K562 (cell line): ENCODE data around the gene MARVELD1. TPM values are rescaled to one million over a fixed set of nuclear protein-coding genes. Genes with fewer than 3 reads are reported as not detected.

ENCODE experiments used
- ETS1 ChIP-seq: conservative IDR thresholded peaks from 2 replicates; pipeline ENCODE4 v1.6.1; 2011; ENCODE audit warnings: low read depth, mild to moderate bottlenecking, low read length; ENCODE audit not compliant: control insufficient read depth
- GATAD2B ChIP-seq: fragments of 450-650 bp; IDR thresholded peaks from 2 replicates; pipeline ENCODE4 v1.6.1; 2017; ENCODE audit warnings: mild to moderate bottlenecking, borderline replicate concordance
- KLF10 ChIP-seq: fragments of 250-450 bp; sonication (Bioruptor Pico); IDR thresholded peaks from 2 replicates; pipeline ENCODE4 v1.6.1; 2021; ENCODE audit warnings: matching md5 sums
- NFIC ChIP-seq: fragments of 450-650 bp; IDR thresholded peaks from 2 replicates; pipeline ENCODE4 v1.6.1; 2017; ENCODE audit warnings: mild to moderate bottlenecking, inconsistent platforms
- NONO ChIP-seq, 2 experiments: fragments of 200-400 bp in 1 of 2; fragments of 450-650 bp in 1 of 2; formaldehyde crosslinking in 1 of 2; IDR thresholded peaks; 2 replicates each; pipeline ENCODE4 v1.6.1; 2017; ENCODE audit warnings: low read depth in 2 of 2, mild to moderate bottlenecking in 2 of 2, moderate library complexity in 2 of 2, low read length in 1 of 2
- PATZ1 ChIP-seq: fragments of 250-450 bp; sonication (Bioruptor Pico); IDR thresholded peaks from 2 replicates; pipeline ENCODE4 v1.5.0; 2020; ENCODE audit warnings: mild to moderate bottlenecking, borderline replicate concordance
- RERE ChIP-seq: sonication (generic); formaldehyde crosslinking; IDR thresholded peaks from 2 replicates; pipeline ENCODE4 v1.8.0; 2023; ENCODE audit warnings: missing genetic modification reagents, mild to moderate bottlenecking, borderline replicate concordance
- RFX1 ChIP-seq: fragments of 450-650 bp; IDR thresholded peaks from 2 replicates; pipeline ENCODE4 v1.6.1; 2016; ENCODE audit warnings: mild to moderate bottlenecking, moderate library complexity
- SMAD2 ChIP-seq: fragments of 150-350 bp; IDR thresholded peaks from 2 replicates; pipeline ENCODE4 v1.6.1; 2014; ENCODE audit warnings: low read depth, mild to moderate bottlenecking, low read length
- TEAD4 ChIP-seq, 2 experiments: sonication (generic) in 1 of 2; formaldehyde crosslinking in 1 of 2; IDR thresholded peaks; 2 replicates each; pipeline versions ENCODE4 v1.6.1 to v1.8.0; 2012 to 2022; ENCODE audit warnings: borderline replicate concordance in 1 of 2, inconsistent platforms in 1 of 2, low read length in 1 of 2, mild to moderate bottlenecking in 1 of 2, missing genetic modification reagents in 1 of 2
- ZNF12 ChIP-seq: sonication (generic); formaldehyde crosslinking; IDR thresholded peaks from 2 replicates; pipeline ENCODE4 v1.4.0; 2020; ENCODE audit warnings: mild to moderate bottlenecking, missing genetic modification reagents
- ZNF174 ChIP-seq: fragments of 250-450 bp; sonication (Bioruptor Pico); IDR thresholded peaks from 2 replicates; pipeline ENCODE4 v1.4.0; 2020; ENCODE audit warnings: mild to moderate bottlenecking
- ZNF282 ChIP-seq: sonication (generic); formaldehyde crosslinking; IDR thresholded peaks from 2 replicates; pipeline ENCODE4 v1.8.1; 2023; ENCODE audit warnings: missing genetic modification reagents
- ZNF518B ChIP-seq: fragments of 250-450 bp; sonication (Bioruptor Pico); IDR thresholded peaks from 2 replicates; pipeline ENCODE4 v1.5.0; 2021; ENCODE audit warnings: mild to moderate bottlenecking, moderate library complexity
- polyA plus RNA-seq, 8 experiments: library from polyadenylated mRNA; depleted of rRNA in 4 of 8; stranded (reverse) in 5 of 8; unstranded in 3 of 8; fragments of >200 nt; fragmentation: Nextera tagmentation in 2 of 8; fragmentation: Illumina TruSeq in 1 of 8; extraction: Ambion mirVana in 2 of 8; extraction: Trizol in 1 of 8; gene quantifications; 2 replicates each; pipeline versions ENCODE4 v1.2.1 to v1.2.3, GENCODE V29; 2011 to 2014; ENCODE audit warnings: inconsistent platforms in 1 of 8, missing spikeins in 1 of 8
- total RNA-seq, 7 experiments: library from RNA; depleted of rRNA in 6 of 7; stranded (reverse); fragments of >200 nt in 6 of 7; fragmentation: Illumina TruSeq in 2 of 7; extraction: Trizol in 2 of 7; gene quantifications; 2 replicates each; pipeline versions ENCODE4 v1.2.1 to v1.2.3, GENCODE V29; 2011 to 2021; ENCODE audit warnings: low replicate concordance in 1 of 7

Gene MARVELD1
- total and polyA plus RNA-seq, 9 of the 15 experiments (the other 6 are each of a cell fraction or from before 2014, with no cell fraction given), result 2.7 to 12.5 (median 5.3) TPM

- TF ChIP-seq ZNF174 (CRISPR knock-in tag) (no peak), PATZ1 (CRISPR knock-in tag) (no peak), ZNF282 (CRISPR knock-in tag) (no peak), ZNF12 (CRISPR knock-in tag) (peak; percentile 58; the same call in 1 of the 2 replicates), ZNF518B (no peak), ETS1 (0 out of 2 replicates have a peak, but pooled peaks have one; percentile 53), RERE (CRISPR knock-in tag) (no peak), RFX1 (no peak), NFIC (no peak), GATAD2B (no peak), NONO (IDR thresholded peaks at IDR 0.05; ENCODE audit: low read depth in 2 of 2, low read length in 1 of 2) (no peak), SMAD2 (no peak), TEAD4 (IDR thresholded peaks at IDR 0.05; ENCODE audit: low read length) (no peak), TEAD4 (CRISPR knock-in tag; IDR thresholded peaks at IDR 0.05; ENCODE audit: borderline replicate concordance) (no peak), KLF10 (CRISPR knock-in tag) (no peak)
These were observed 23.6 kb downstream of the MARVELD1 start, which contains the start of gene ZFYVE27 (continued) for GRCh38 chr10:97736902-97737769.
